ENCODE results near the gene PMEPA1. TPM values are rescaled to one million over a fixed set of nuclear protein-coding genes. Genes with fewer than 3 reads are reported as not detected.

PMEPA1 gene
- total and polyA plus RNA-seq, 2 donors (not counting 1 experiment from before 2014, with no cell fraction given): 9.9 to 37.4 TPM

DNA sequence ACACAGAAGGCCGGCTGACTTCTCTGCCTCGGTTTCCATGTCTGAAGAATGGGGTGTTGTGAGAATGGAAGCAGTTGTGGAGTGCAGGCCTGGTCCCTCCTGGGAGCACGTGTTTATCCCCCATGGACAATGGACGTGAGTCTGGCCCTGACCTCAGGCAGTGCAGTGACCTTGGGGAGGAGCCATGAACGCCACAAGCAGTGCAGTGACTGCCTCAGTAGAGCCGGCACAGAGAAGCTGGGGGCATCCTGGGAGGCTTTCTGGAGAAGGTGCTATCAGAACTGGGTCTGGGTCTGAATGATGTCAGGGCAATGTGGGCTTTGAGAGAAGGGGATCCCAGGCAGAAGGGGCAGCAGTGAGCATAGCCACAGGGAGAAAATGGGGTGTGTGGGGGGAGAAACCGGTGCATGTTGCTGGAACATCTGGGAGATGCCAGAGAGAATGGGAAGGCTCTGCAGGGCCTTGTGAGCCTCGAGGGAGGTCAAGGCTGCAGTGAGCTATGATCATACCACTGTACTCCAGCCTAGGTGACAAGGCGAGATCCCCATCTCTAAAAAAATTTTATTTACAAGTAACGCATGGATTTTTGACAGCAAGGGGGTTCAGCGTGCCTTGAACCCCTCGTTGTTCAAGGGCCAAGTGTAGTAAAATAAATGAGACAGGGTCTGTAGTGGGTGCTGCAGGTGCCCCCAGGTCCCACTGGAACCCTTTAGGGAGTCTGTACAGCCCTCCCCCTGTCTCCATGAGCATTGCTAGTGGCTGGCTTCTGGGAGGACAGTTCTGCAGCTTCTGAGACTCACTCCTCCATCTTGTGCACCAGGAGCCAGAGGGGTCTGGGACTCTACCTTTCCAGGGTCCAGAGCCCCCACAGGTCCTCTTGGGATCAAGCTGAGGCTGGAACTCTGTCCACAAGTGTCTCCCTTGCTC, 62.5 kb downstream of the PMEPA1 start:
- WGBS (ENCODE audit: insufficient coverage): 76% methylated on average over 8 of the region's 12 CpGs
- ChIA-PET CTCF (interaction anchor here (1.4 kb wide), 2 partner anchors 28 to 563 kb away, joined by 4 to 5 read pairs; partner anchors contain the start of gene ZBP1), POLR2A (no interaction called here)
- DNase-seq (no peak), ATAC-seq (ENCODE audit: low read depth) (no peak)
- no peak for TF ChIP-seq EZH2 (IDR thresholded peaks at IDR 0.05; ENCODE audit: borderline replicate concordance, insufficient read depth, low read depth, low read length, poor library complexity, severe bottlenecking)
- TF ChIP-seq, protein P1, sequence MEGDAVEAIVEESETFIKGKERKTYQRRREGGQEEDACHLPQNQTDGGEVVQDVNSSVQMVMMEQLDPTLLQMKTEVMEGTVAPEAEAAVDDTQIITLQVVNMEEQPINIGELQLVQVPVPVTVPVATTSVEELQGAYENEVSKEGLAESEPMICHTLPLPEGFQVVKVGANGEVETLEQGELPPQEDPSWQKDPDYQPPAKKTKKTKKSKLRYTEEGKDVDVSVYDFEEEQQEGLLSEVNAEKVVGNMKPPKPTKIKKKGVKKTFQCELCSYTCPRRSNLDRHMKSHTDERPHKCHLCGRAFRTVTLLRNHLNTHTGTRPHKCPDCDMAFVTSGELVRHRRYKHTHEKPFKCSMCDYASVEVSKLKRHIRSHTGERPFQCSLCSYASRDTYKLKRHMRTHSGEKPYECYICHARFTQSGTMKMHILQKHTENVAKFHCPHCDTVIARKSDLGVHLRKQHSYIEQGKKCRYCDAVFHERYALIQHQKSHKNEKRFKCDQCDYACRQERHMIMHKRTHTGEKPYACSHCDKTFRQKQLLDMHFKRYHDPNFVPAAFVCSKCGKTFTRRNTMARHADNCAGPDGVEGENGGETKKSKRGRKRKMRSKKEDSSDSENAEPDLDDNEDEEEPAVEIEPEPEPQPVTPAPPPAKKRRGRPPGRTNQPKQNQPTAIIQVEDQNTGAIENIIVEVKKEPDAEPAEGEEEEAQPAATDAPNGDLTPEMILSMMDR (IDR thresholded peaks at IDR 0.05): no peak
- Histone ChIP-seq H4K20me1 (ENCODE audit: control insufficient read depth, insufficient read depth, low read length, poor library complexity, severe bottlenecking) (peaks cover 5% of the 10 kb centered on the region), H3K79me2 (ENCODE audit: control insufficient read depth, insufficient read depth, low read length) (peaks cover under 1% of the 10 kb centered on the region), H3K27me3 (replicated peaks in 1 of 4; ENCODE audit: control extremely low read depth in 1 of 4, control insufficient read depth in 3 of 4, insufficient read depth in 4 of 4, low read length in 3 of 4) (no peaks in the 10 kb centered on the region), H3K9me3 (ENCODE audit: control extremely low read depth in 1 of 3, control insufficient read depth in 2 of 3, insufficient read depth in 1 of 3, low read length in 2 of 3) (peaks cover 0 to 16% (median 12%) of the 10 kb centered on the region in 3 donors), H2AFZ (ENCODE audit: insufficient read depth, low read depth, low read length, poor library complexity, severe bottlenecking) (no peak overlapping the region), H3K4me2 (replicated peaks; ENCODE audit: low read depth, low read length, poor library complexity, severe bottlenecking) (no peak overlapping the region), H3K9ac (ENCODE audit: low read length) (no peak overlapping the region), H3K4me3 (ENCODE audit: control extremely low read depth in 1 of 5, extremely low read depth in 1 of 5, insufficient read depth in 1 of 5, low read depth in 2 of 5, low read length in 4 of 5) (no peak overlapping the region), H3K27ac (ENCODE audit: low read length in 2 of 2) (no peak overlapping the region), H3K36me3 (replicated peaks in 1 of 2; ENCODE audit: control extremely low read depth in 1 of 2, control insufficient read depth in 1 of 2, extremely low read depth in 1 of 2, insufficient read depth in 2 of 2, low read length in 1 of 2) (peaks cover 0 to 27% of the 10 kb centered on the region in 2 experiments), H3K4me1 (ENCODE audit: control insufficient read depth in 2 of 2, insufficient read depth in 2 of 2, low read length in 2 of 2) (no peaks in the 10 kb centered on the region)
- intact Hi-C loops (cut with micrococcal nuclease): no loop called here
- no peak overlapping the region for H3K27ac Mint-ChIP-seq
- peaks cover 8% of the 10 kb centered on the region for H3K9me3 Mint-ChIP-seq (ENCODE audit: insufficient read depth)
- H3K4me1 Mint-ChIP-seq: no peaks in the 10 kb centered on the region
- no peak overlapping the region for H3K4me3 Mint-ChIP-seq
- H3K27me3 Mint-ChIP-seq: no peaks in the 10 kb centered on the region

DNA sequence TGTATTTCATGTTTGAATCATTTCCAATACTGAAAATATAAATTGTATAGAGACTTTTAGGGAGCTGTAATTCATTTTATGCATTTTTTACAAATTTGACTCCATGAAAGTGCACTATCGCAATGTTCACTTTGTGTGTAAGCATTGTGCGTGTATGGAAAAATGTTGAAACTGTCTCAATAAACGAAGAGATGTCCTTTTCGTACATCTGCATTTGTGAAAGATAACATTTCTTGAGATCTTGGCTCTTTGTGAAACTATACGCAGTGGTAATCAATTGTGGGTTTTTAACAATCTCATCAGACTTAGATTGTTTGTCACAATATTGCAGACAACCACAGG, 70.9 kb downstream of the PMEPA1 start:
- Histone ChIP-seq H3K9ac (ENCODE audit: low read length) (no peak overlapping the region), H3K4me3 (ENCODE audit: control extremely low read depth in 1 of 5, extremely low read depth in 1 of 5, insufficient read depth in 1 of 5, low read depth in 2 of 5, low read length in 4 of 5) (no peak overlapping the region), H3K27ac (ENCODE audit: low read length in 2 of 2) (no peak overlapping the region), H3K4me2 (replicated peaks; ENCODE audit: low read depth, low read length, poor library complexity, severe bottlenecking) (no peak overlapping the region), H3K9me3 (ENCODE audit: control extremely low read depth in 1 of 3, control insufficient read depth in 2 of 3, insufficient read depth in 1 of 3, low read length in 2 of 3) (peaks cover 11 to 14% (median 14%) of the 10 kb centered on the region in 3 donors), H2AFZ (ENCODE audit: insufficient read depth, low read depth, low read length, poor library complexity, severe bottlenecking) (no peak overlapping the region), H3K36me3 (replicated peaks in 1 of 2; ENCODE audit: control extremely low read depth in 1 of 2, control insufficient read depth in 1 of 2, extremely low read depth in 1 of 2, insufficient read depth in 2 of 2, low read length in 1 of 2) (no peaks in the 10 kb centered on the region), H3K79me2 (ENCODE audit: control insufficient read depth, insufficient read depth, low read length) (no peaks in the 10 kb centered on the region), H4K20me1 (ENCODE audit: control insufficient read depth, insufficient read depth, low read length, poor library complexity, severe bottlenecking) (no peaks in the 10 kb centered on the region), H3K27me3 (replicated peaks in 1 of 4; ENCODE audit: control extremely low read depth in 1 of 4, control insufficient read depth in 3 of 4, insufficient read depth in 4 of 4, low read length in 3 of 4) (peaks cover 0 to 6% (median 1%) of the 10 kb centered on the region in 4 experiments), H3K4me1 (ENCODE audit: control insufficient read depth in 2 of 2, insufficient read depth in 2 of 2, low read length in 2 of 2) (no peaks in the 10 kb centered on the region)
- Mint-ChIP-seq H3K4me3 (no peak overlapping the region), H3K27ac (no peak overlapping the region), H3K4me1 (no peaks in the 10 kb centered on the region), H3K9me3 (ENCODE audit: insufficient read depth) (peaks cover 17% of the 10 kb centered on the region), H3K27me3 (peaks cover 35% of the 10 kb centered on the region)
- CTCF ChIA-PET: no interaction called here
- ATAC-seq (ENCODE audit: low read depth) (no peak), DNase-seq (no peak)
- POLR2A ChIA-PET: no interaction called here
- intact Hi-C loops (cut with micrococcal nuclease): no loop called here
- no peak for TF ChIP-seq EZH2 (IDR thresholded peaks at IDR 0.05; ENCODE audit: borderline replicate concordance, insufficient read depth, low read depth, low read length, poor library complexity, severe bottlenecking)
- TF ChIP-seq, protein P1 (IDR thresholded peaks at IDR 0.05): no peak
- WGBS (ENCODE audit: insufficient coverage): 100% methylated on average over 1 of the region's 5 CpGs
